Measurements from ENCODE around the gene RPS18. TPM values are rescaled to one million over a fixed set of nuclear protein-coding genes. Genes with fewer than 3 reads are reported as not detected.

RPS18 gene
- total RNA-seq, 2 donors from 2014 or later = 1,163 to 1,178 TPM

DNA sequence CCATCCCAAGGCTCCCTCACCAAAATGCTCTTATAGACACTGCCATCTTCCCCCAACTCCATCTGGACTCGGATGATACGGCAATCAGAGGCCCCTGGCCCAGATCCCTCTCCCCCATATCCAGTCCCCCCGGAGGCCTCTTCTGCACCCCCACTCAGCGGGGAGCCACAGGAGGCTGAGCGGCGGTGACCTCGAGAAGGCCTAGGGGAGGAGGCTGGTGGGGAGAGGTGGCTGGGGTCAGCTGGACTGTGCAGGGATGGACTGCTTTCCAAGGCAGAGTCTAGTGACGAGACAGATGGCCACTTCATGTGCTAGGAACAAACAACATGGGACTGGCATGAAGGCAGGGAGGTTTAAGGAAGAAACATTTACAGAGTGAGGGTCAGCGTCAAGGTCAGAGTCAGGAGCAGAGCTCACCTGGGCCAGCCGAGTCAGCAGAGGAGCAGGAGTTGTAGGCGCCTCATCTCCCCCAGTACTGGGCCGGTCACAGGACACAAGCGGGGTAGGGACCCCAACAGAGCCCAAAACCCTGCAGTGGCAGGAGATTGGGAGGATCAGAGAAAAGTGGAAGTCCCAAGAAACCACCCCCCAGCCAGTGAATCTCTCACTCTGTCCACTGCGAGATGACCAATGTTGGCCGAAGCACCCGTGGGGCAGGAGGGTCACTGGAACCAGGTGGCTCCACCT is 21.3 kb downstream of the RPS18 start:
- Histone ChIP-seq H3K4me3 (no peak overlapping the region), H3K27me3 (replicated peaks; ENCODE audit: insufficient read depth) (no peaks in the 10 kb centered on the region), H3K9me3 (no peaks in the 10 kb centered on the region), H3K4me1 (ENCODE audit: control insufficient read depth in 1 of 2, low read depth in 2 of 2) (peaks cover 18 to 24% of the 10 kb centered on the region in 2 donors), H3K36me3 (peaks cover 26% of the 10 kb centered on the region), H3K27ac (no peak overlapping the region)
- ATAC-seq (ENCODE audit: insufficient number of reproducible peaks, low FRiP score, low read depth) = no peak
- no peak for TF ChIP-seq CTCF (IDR thresholded peaks at IDR 0.05)
- DNase-seq (ENCODE audit: low spot score) = no peak

DNA sequence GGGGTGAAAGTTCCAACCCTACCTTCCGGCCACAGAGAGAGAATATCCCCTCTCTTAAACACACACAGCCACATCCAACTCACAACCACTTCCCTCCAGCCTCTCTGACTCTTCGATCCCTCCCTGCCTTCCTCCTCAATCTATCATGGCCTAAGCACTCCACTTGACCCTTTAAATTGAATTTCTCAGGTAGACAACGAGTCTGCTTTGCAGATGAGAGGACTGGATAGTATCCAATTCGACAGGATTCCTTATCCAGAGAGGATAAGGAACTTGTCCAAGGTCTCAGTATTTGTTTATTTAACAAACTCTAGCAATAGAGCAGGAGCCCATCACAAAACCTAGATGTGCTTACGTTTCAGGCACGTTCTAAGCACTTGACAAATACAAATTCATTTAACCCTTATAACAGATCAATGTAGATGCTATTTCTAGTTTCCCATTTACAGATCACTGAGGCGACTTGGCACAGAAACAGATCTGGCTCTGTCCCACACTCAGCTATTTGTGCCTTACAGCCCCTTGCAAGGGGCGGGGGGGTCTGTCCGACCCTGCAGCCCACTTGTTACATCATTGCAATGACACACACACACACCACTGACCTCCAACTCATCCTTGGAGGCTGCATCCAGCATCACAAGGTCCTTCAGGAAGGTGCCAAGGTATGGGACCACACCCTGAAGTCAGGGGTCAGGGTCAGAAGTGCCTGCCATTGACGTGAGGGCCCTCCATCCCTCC is 22.4 kb downstream of the RPS18 start:
- Histone ChIP-seq H3K4me3 (no peak overlapping the region), H3K36me3 (peaks cover 26% of the 10 kb centered on the region), H3K27me3 (replicated peaks; ENCODE audit: insufficient read depth) (no peaks in the 10 kb centered on the region), H3K4me1 (ENCODE audit: control insufficient read depth in 1 of 2, low read depth in 2 of 2) (peaks cover 13 to 18% of the 10 kb centered on the region in 2 donors), H3K9me3 (no peaks in the 10 kb centered on the region), H3K27ac (no peak overlapping the region)
- ATAC-seq (ENCODE audit: insufficient number of reproducible peaks, low FRiP score, low read depth) (no peak), DNase-seq (ENCODE audit: low spot score) (no peak)
- TF ChIP-seq CTCF (IDR thresholded peaks at IDR 0.05) = no peak

DNA sequence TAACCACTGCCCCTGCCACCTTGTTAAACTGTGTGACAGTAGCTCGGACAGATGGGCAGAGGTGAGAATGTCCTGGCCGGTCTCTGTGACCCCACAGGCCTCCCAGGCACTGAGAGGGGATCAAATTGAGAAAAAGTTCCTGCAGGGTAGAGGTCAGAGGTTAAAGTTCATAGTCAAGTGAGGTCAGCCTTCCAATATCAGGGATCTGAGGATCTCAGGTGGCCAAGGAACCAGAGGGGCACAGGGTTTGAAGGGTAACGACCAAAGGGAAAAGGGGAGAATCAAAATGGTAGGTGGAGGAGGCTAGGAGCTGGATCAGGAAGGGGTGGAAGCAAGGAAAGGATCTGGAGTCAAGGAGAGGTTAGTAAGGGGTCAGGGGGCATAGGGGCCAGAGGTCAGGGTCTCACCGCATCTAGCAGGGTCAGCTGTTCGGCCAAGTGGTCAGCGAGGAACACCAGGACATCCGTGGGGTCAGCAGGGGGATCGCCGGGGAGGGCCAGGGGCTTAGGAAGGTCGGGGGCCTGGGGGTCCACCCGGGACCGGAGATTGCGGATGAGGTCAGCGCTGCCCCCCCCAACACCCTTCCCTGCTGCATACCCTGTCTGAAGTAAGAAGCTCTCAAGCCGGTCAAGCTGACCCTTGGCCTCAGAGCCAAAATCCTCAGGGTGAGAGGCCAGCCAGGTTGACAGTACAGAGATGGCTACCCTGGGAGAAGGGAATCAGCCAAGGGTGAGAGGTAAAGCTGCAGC is 23.9 kb downstream of the RPS18 start:
- DNase-seq (ENCODE audit: low spot score) = no peak
- H3K4me3 ChIP-seq = no peak overlapping the region
- TF ChIP-seq CTCF (IDR thresholded peaks at IDR 0.05) = no peak
- H3K27me3 ChIP-seq (replicated peaks; ENCODE audit: insufficient read depth) = no peaks in the 10 kb centered on the region
- H3K27ac ChIP-seq = no peak overlapping the region
- no peaks in the 10 kb centered on the region for H3K9me3 ChIP-seq
- peaks cover 15 to 18% of the 10 kb centered on the region in 2 donors for H3K4me1 ChIP-seq (ENCODE audit: control insufficient read depth in 1 of 2, low read depth in 2 of 2)
- ATAC-seq (ENCODE audit: insufficient number of reproducible peaks, low FRiP score, low read depth) = no peak
- H3K36me3 ChIP-seq = peaks cover 26% of the 10 kb centered on the region

DNA sequence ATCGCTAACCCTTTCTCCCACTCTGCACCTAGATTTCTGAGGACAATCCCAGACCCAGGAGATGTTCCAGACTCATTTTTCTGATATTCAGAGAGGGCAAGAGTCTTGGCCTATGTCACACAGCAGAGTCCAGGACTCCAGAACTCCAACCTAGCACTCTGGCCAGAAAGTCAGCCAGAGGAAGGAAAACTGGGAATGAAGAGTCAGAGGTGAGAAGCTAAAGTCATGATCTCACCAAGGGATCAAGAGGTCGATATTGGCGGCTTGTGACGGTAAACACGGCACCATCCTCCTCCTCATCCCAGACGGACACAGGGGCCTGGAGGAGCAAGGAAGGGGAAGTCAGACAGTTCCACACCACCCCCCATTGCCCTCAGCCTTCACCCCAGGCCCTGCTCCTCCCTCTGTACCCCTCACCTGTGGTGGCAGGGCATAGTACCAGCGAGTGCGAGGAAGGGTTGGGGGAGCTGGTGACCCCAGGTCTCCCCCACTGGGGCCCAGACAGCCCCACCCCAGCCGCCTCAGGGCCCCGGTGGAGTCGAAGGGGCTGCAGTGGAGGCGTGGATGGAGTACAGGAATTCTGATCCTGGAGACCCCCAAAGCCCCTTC is 25.0 kb downstream of the RPS18 start:
- Histone ChIP-seq H3K4me3 (peak overlapping the region; percentile 79), H3K27me3 (replicated peaks; ENCODE audit: insufficient read depth) (no peaks in the 10 kb centered on the region), H3K9me3 (no peaks in the 10 kb centered on the region), H3K4me1 (ENCODE audit: control insufficient read depth in 1 of 2, low read depth in 2 of 2) (peaks cover 15 to 20% of the 10 kb centered on the region in 2 donors), H3K27ac (peak overlapping the region; percentile 74 to 92), H3K36me3 (peaks cover 20% of the 10 kb centered on the region)
- no peak for DNase-seq (ENCODE audit: low spot score)
- ATAC-seq (ENCODE audit: insufficient number of reproducible peaks, low FRiP score, low read depth) = no peak
- no peak for TF ChIP-seq CTCF (IDR thresholded peaks at IDR 0.05)
